Endothelial cell of umbilical vein (primary cell): ENCODE data around the gene THSD4.

ENCODE experiments used
- EZH2 ChIP-seq: IDR thresholded peaks from 2 replicates; pipeline ENCODE4 v1.6.1; 2012; ENCODE audit warnings: borderline replicate concordance, low read depth, mild to moderate bottlenecking, moderate library complexity, low read length, inconsistent platforms; ENCODE audit not compliant: severe bottlenecking
- FOS ChIP-seq: IDR thresholded peaks from 2 replicates; pipeline ENCODE4 v1.6.1; 2011; ENCODE audit warnings: mild to moderate bottlenecking, low read length, moderate library complexity, borderline replicate concordance; ENCODE audit not compliant: insufficient read depth
- JUN ChIP-seq: IDR thresholded peaks from 2 replicates; pipeline ENCODE4 v1.6.1; 2011; ENCODE audit warnings: borderline replicate concordance, low read depth; ENCODE audit not compliant: insufficient read length, insufficient read depth
- MYC ChIP-seq: IDR thresholded peaks from one replicate; pipeline ENCODE4 v1.6.1; 2011; ENCODE audit warnings: mild to moderate bottlenecking, low read depth, low read length
- POLR2A ChIP-seq: IDR thresholded peaks from 2 replicates; pipeline ENCODE4 v1.6.1; 2012; ENCODE audit warnings: low read depth, mild to moderate bottlenecking, control low read depth, low read length
- POLR2AphosphoS5 ChIP-seq: IDR thresholded peaks from 2 replicates; pipeline ENCODE4 v1.6.1; 2012; ENCODE audit warnings: low read depth, mild to moderate bottlenecking, control low read depth, low read length, moderate library complexity; ENCODE audit not compliant: insufficient read depth
- TF ChIP-seq, protein P1 (sequence below), 2 donors: IDR thresholded peaks; 1 replicate in 1 of 2; 2 replicates in 1 of 2; pipeline ENCODE4 v1.5.1; 2011; ENCODE audit warnings: low read length in 2 of 2, mild to moderate bottlenecking in 2 of 2, moderate library complexity in 2 of 2, control low read depth in 1 of 2, inconsistent platforms in 1 of 2, low read depth in 1 of 2; ENCODE audit not compliant: insufficient read depth in 1 of 2; ENCODE audit errors: extremely low read depth in 1 of 2
- TF ChIP-seq, protein P2 (sequence below): IDR thresholded peaks from 2 replicates; pipeline ENCODE4 v1.6.1; 2011; ENCODE audit not compliant: insufficient read depth, insufficient read length

GRCh38 chr15:71362556-71362955 is 247.3 kb downstream of the THSD4 start:
- TF ChIP-seq POLR2A, result no peak
- TF ChIP-seq, protein P1, sequence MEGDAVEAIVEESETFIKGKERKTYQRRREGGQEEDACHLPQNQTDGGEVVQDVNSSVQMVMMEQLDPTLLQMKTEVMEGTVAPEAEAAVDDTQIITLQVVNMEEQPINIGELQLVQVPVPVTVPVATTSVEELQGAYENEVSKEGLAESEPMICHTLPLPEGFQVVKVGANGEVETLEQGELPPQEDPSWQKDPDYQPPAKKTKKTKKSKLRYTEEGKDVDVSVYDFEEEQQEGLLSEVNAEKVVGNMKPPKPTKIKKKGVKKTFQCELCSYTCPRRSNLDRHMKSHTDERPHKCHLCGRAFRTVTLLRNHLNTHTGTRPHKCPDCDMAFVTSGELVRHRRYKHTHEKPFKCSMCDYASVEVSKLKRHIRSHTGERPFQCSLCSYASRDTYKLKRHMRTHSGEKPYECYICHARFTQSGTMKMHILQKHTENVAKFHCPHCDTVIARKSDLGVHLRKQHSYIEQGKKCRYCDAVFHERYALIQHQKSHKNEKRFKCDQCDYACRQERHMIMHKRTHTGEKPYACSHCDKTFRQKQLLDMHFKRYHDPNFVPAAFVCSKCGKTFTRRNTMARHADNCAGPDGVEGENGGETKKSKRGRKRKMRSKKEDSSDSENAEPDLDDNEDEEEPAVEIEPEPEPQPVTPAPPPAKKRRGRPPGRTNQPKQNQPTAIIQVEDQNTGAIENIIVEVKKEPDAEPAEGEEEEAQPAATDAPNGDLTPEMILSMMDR (IDR thresholded peaks at IDR 0.05; ENCODE audit: extremely low read depth in 1 of 2, insufficient read depth in 1 of 2, low read depth in 1 of 2, low read length in 2 of 2), result no peak
- TF ChIP-seq EZH2, result no peak
- TF ChIP-seq POLR2AphosphoS5, result no peak
- TF ChIP-seq, protein P2, sequence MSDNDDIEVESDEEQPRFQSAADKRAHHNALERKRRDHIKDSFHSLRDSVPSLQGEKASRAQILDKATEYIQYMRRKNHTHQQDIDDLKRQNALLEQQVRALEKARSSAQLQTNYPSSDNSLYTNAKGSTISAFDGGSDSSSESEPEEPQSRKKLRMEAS, result no peak
- no peak for TF ChIP-seq FOS
- TF ChIP-seq MYC, result no peak
- TF ChIP-seq JUN, result no peak
